WTC11 (cell line): ENCODE data around the gene R3HDM4. TPM values are rescaled to one million over a fixed set of nuclear protein-coding genes. Genes with fewer than 3 reads are reported as not detected.
A peak's percentile ranks its signal among the peaks of the same experiment; 100 is the strongest.

Source experiments
- ATF1 ChIP-seq: sonication (generic); formaldehyde crosslinking; IDR thresholded peaks from 2 replicates; pipeline ENCODE4 v1.8.1; 2023; ENCODE audit warnings: mild to moderate bottlenecking, moderate library complexity, missing genetic modification reagents
- CBFB ChIP-seq: sonication (generic); formaldehyde crosslinking; IDR thresholded peaks from 2 replicates; pipeline ENCODE4 v1.8.1; 2022; ENCODE audit warnings: mild to moderate bottlenecking, low read depth, missing genetic modification reagents
- CREM ChIP-seq: sonication (generic); formaldehyde crosslinking; IDR thresholded peaks from 2 replicates; pipeline ENCODE4 v1.8.1; 2022; ENCODE audit warnings: mild to moderate bottlenecking, missing genetic modification reagents, moderate library complexity
- CTCF ChIP-seq: fragments of 200-600 bp; IDR thresholded peaks from 2 replicates; pipeline ENCODE4 v1.8.0; 2022; ENCODE audit warnings: antibody characterized with exemption
- E2F5 ChIP-seq: sonication (generic); formaldehyde crosslinking; IDR thresholded peaks from 2 replicates; pipeline ENCODE4 v1.8.1; 2022; ENCODE audit warnings: mild to moderate bottlenecking, moderate library complexity, missing genetic modification reagents
- EMX1 ChIP-seq: fragments of 250-450 bp; sonication (Bioruptor Pico); IDR thresholded peaks from 2 replicates; pipeline ENCODE4 v1.8.0; 2021; ENCODE audit warnings: mild to moderate bottlenecking
- ETV6 ChIP-seq: sonication (generic); formaldehyde crosslinking; IDR thresholded peaks from 2 replicates; pipeline ENCODE4 v1.8.1; 2022; ENCODE audit warnings: mild to moderate bottlenecking, missing genetic modification reagents
- FOXJ3 ChIP-seq: sonication (generic); formaldehyde crosslinking; IDR thresholded peaks from 2 replicates; pipeline ENCODE4 v1.9.0; 2021; ENCODE audit warnings: missing genetic modification reagents, mild to moderate bottlenecking, borderline replicate concordance
- FOXP1 ChIP-seq: sonication (generic); formaldehyde crosslinking; IDR thresholded peaks from 2 replicates; pipeline ENCODE4 v1.8.0; 2022; ENCODE audit warnings: missing genetic modification reagents, mild to moderate bottlenecking, moderate library complexity, borderline replicate concordance
- GTF2I ChIP-seq: fragments of 250-450 bp; sonication (Bioruptor Pico); conservative IDR thresholded peaks from 2 replicates; pipeline ENCODE4 v1.4.0; 2021; ENCODE audit warnings: mild to moderate bottlenecking
- NFE2L1 ChIP-seq: sonication (generic); formaldehyde crosslinking; IDR thresholded peaks from 2 replicates; pipeline ENCODE4 v1.8.1; 2023; ENCODE audit warnings: missing genetic modification reagents
- NFYB ChIP-seq: sonication (generic); formaldehyde crosslinking; conservative IDR thresholded peaks from 2 replicates; pipeline ENCODE4 v1.8.0; 2022; ENCODE audit warnings: low read depth, missing genetic modification reagents
- NR3C1 ChIP-seq: sonication (generic); formaldehyde crosslinking; conservative IDR thresholded peaks from 2 replicates; pipeline ENCODE4 v1.8.1; 2023; ENCODE audit warnings: low read depth, mild to moderate bottlenecking, missing genetic modification reagents
- OVOL2 ChIP-seq: fragments of 250-450 bp; sonication (Bioruptor Pico); IDR thresholded peaks from 2 replicates; pipeline ENCODE4 v1.9.0; 2021; ENCODE audit warnings: mild to moderate bottlenecking, borderline replicate concordance
- PREB ChIP-seq: sonication (generic); formaldehyde crosslinking; IDR thresholded peaks from 2 replicates; pipeline ENCODE4 v1.8.1; 2022; ENCODE audit warnings: mild to moderate bottlenecking, missing genetic modification reagents, moderate library complexity, borderline replicate concordance
- SP1 ChIP-seq: sonication (generic); formaldehyde crosslinking; conservative IDR thresholded peaks from 2 replicates; pipeline ENCODE4 v1.8.1; 2022; ENCODE audit warnings: missing genetic modification reagents
- TCF7 ChIP-seq: sonication (generic); formaldehyde crosslinking; IDR thresholded peaks from 2 replicates; pipeline ENCODE4 v1.8.0; 2022; ENCODE audit warnings: mild to moderate bottlenecking, low read depth, missing genetic modification reagents, moderate library complexity
- ZNF121 ChIP-seq: sonication (generic); formaldehyde crosslinking; IDR thresholded peaks from 2 replicates; pipeline ENCODE4 v1.8.0; 2023; ENCODE audit warnings: missing genetic modification reagents
- ZNF232 ChIP-seq: sonication (generic); formaldehyde crosslinking; IDR thresholded peaks from 2 replicates; pipeline ENCODE4 v1.8.0; 2022; ENCODE audit warnings: mild to moderate bottlenecking, missing genetic modification reagents
- ZNF317 ChIP-seq: sonication (generic); formaldehyde crosslinking; IDR thresholded peaks from 2 replicates; pipeline ENCODE4 v1.8.1; 2023; ENCODE audit warnings: low read depth, mild to moderate bottlenecking, moderate library complexity, missing genetic modification reagents, borderline replicate concordance
- ZNF425 ChIP-seq: fragments of 250-450 bp; sonication (Bioruptor Pico); conservative IDR thresholded peaks from 2 replicates; pipeline ENCODE4 v1.9.0; 2021; ENCODE audit warnings: mild to moderate bottlenecking
- total RNA-seq: library from RNA; stranded (reverse); gene quantifications from 3 replicates; pipeline ENCODE4 v1.2.3, GENCODE V29; 2021
- TF ChIP-seq, protein P1 (sequence below): sonication (generic); formaldehyde crosslinking; IDR thresholded peaks from 2 replicates; pipeline ENCODE4 v1.8.1; 2022; ENCODE audit warnings: low read depth, mild to moderate bottlenecking, moderate library complexity, missing genetic modification reagents, borderline replicate concordance
- TF ChIP-seq, protein P2 (sequence below): sonication (generic); formaldehyde crosslinking; IDR thresholded peaks from 2 replicates; pipeline ENCODE4 v1.8.1; 2023; ENCODE audit warnings: mild to moderate bottlenecking, missing genetic modification reagents, moderate library complexity

Gene R3HDM4
- total RNA-seq, 1 experiment from 2014 or later = 99.5 TPM

DNA sequence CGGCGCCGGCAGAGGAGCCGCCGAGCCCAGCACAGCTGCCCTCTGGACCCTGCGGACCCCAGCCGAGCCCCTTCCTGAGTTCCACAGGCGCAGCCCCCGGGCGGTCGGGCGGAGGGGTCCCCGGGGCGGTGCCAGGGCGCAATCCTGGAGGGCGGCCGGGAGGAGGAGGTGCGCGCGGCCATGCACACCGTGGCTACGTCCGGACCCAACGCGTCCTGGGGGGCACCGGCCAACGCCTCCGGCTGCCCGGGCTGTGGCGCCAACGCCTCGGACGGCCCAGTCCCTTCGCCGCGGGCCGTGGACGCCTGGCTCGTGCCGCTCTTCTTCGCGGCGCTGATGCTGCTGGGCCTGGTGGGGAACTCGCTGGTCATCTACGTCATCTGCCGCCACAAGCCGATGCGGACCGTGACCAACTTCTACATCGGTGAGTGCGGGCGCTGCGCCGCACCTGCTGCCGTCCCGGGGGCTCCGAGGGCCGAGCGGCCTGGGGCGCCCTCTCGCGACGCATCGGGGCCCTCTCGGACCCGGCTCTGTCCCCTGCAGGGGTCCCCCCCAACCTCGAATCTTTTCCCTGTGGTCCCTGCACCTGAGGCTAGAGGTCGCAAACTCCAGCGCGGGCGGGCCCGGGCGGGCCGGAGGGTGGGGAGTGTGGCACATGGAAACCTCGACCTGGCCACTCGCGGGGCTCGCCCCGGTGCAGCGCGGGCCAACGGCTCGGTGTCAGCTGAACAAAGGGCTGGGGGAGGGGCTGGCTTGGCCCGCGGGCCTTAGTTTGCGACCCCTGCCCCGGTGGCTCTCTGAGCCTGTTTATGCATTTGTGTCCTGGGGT, 4.5 kb upstream of the R3HDM4 start, which contains the start of gene KISS1R (continued):
- TF ChIP-seq TCF7 = 0 out of 2 replicates have a peak, but pooled peaks have one; percentile 53
- TF ChIP-seq EMX1 (CRISPR knock-in tag) = 0 out of 2 replicates have a peak, but pooled peaks have one; percentile 30
- TF ChIP-seq ZNF232 = 0 out of 2 replicates have a peak, but pooled peaks have one; percentile 48
- peak; percentile 35; the same call in 1 of the 2 replicates for TF ChIP-seq CTCF
- TF ChIP-seq CBFB (CRISPR knock-in tag) = no peak
- TF ChIP-seq NR3C1 (CRISPR knock-in tag) = no peak
- TF ChIP-seq E2F5 = peak; percentile 26; the same call in 1 of the 2 replicates
- no peak for TF ChIP-seq ZNF425 (CRISPR knock-in tag)
- no peak for TF ChIP-seq OVOL2 (CRISPR knock-in tag)
- TF ChIP-seq FOXJ3 (CRISPR knock-in tag) = no peak
- 0 out of 2 replicates have a peak, but pooled peaks have one; percentile 37 for TF ChIP-seq ATF1 (CRISPR knock-in tag)
- TF ChIP-seq PREB (CRISPR knock-in tag) = no peak
- TF ChIP-seq NFYB = no peak
- TF ChIP-seq GTF2I = 0 out of 2 replicates have a peak, but pooled peaks have one; percentile 41
- TF ChIP-seq SP1 (CRISPR knock-in tag) = peak; percentile 43; the same call in 1 of the 2 replicates
- TF ChIP-seq ZNF121 (CRISPR knock-in tag) = peak; percentile 97
- TF ChIP-seq, protein P1, sequence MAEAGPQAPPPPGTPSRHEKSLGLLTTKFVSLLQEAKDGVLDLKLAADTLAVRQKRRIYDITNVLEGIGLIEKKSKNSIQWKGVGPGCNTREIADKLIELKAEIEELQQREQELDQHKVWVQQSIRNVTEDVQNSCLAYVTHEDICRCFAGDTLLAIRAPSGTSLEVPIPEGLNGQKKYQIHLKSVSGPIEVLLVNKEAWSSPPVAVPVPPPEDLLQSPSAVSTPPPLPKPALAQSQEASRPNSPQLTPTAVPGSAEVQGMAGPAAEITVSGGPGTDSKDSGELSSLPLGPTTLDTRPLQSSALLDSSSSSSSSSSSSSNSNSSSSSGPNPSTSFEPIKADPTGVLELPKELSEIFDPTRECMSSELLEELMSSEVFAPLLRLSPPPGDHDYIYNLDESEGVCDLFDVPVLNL (CRISPR knock-in tag) = no peak
- TF ChIP-seq ETV6 (CRISPR knock-in tag) = peak; percentile 67
- TF ChIP-seq, protein P2, sequence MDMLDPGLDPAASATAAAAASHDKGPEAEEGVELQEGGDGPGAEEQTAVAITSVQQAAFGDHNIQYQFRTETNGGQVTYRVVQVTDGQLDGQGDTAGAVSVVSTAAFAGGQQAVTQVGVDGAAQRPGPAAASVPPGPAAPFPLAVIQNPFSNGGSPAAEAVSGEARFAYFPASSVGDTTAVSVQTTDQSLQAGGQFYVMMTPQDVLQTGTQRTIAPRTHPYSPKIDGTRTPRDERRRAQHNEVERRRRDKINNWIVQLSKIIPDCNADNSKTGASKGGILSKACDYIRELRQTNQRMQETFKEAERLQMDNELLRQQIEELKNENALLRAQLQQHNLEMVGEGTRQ (CRISPR knock-in tag) = no peak
- TF ChIP-seq NFE2L1 (CRISPR knock-in tag) = 0 out of 2 replicates have a peak, but pooled peaks have one; percentile 34
- TF ChIP-seq FOXP1 (CRISPR knock-in tag) = peak; percentile 64; the same call in 1 of the 2 replicates
- TF ChIP-seq CREM (CRISPR knock-in tag) = peak; percentile 67; the same call in 1 of the 2 replicates
- 0 out of 2 replicates have a peak, but pooled peaks have one; percentile 5 for TF ChIP-seq ZNF317 (CRISPR knock-in tag)
